Erythroblast (primary cell): ENCODE measurements around the gene SLC38A3.

Source experiments
- GATA1 ChIP-seq: IDR thresholded peaks from 2 replicates; pipeline ENCODE4 v1.6.1; 2011; ENCODE audit warnings: low read depth, mild to moderate bottlenecking, control low read depth, low read length, moderate library complexity
- POLR2A ChIP-seq: IDR thresholded peaks from 2 replicates; pipeline ENCODE4 v1.6.1; 2011; ENCODE audit warnings: mild to moderate bottlenecking, low read length

DNA sequence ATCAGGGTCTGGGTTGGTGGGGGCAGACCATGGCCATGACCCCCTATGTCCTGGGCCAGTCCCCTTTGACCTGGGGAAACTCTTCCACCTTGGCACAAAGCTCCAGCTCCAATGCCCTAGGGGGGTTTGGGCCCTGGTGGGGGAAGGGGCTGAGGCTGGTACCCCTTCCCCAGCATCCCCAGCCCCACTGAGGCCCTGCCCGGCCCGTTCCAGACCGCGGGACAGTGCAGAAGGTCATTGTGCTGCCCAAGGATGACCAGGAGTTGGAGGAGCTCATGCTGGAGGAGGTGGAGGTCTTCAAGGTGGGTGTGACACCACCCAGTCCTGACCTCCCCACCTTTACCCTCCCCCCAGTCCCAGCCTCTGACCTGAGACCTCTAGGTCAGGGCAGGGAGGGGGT, 19.8 kb upstream of the SLC38A3 start:
- TF ChIP-seq POLR2A (no peak), GATA1 (no peak)
